HEK293 (cell line): ENCODE results near the gene MVK.

Experiments
- CTCF ChIA-PET: fragments of 350-600 bp; formaldehyde crosslinking; extraction: SDS; loops from one replicate; lab custom pipeline; 2021; ENCODE audit warnings: antibody characterized with exemption; lab: Yijun Ruan, JAX
- POLR2A ChIA-PET: fragments of 300-600 bp; formaldehyde crosslinking; extraction: SDS; loops from one replicate; lab custom pipeline; 2020; ENCODE audit warnings: antibody characterized with exemption, inconsistent platforms; lab: Yijun Ruan, JAX
- H3K27ac ChIP-seq: fragments of 200-500 bp; sonication (Bioruptor generic); 2 replicates; pipeline ENCODE4 v1.5.1; 2014; ENCODE audit warnings: low read depth, low read length, control low read depth, inconsistent platforms; ENCODE audit errors: extremely low read depth
- H3K36me3 ChIP-seq, 2 experiments: fragments of 200-500 bp in 1 of 2; sonication (Bioruptor generic) in 1 of 2; 1 replicate in 1 of 2; 2 replicates in 1 of 2; pipeline ENCODE4 v1.5.1; 2014 to 2017; ENCODE audit warnings: inconsistent platforms in 2 of 2, low read length in 2 of 2; ENCODE audit not compliant: control insufficient read depth in 2 of 2, insufficient read depth in 1 of 2
- H3K4me1 ChIP-seq: fragments of 200-500 bp; sonication (Bioruptor generic); 2 replicates; pipeline ENCODE4 v1.5.1; 2014; ENCODE audit warnings: mild to moderate bottlenecking, low read length, inconsistent platforms; ENCODE audit not compliant: control insufficient read depth, insufficient read depth
- H3K4me3 ChIP-seq: 2 replicates; pipeline ENCODE4 v1.5.1; 2011; ENCODE audit warnings: low read depth, mild to moderate bottlenecking, control low read depth, low read length, moderate library complexity
- H3K9me3 ChIP-seq: fragments of 200-500 bp; sonication (Bioruptor generic); 2 replicates; pipeline ENCODE4 v1.5.1; 2014; ENCODE audit warnings: low read depth, low read length, inconsistent platforms; ENCODE audit not compliant: control insufficient read depth, insufficient read depth
- EGR2 ChIP-seq: fragments of 450-650 bp; formaldehyde crosslinking; IDR thresholded peaks from 2 replicates; pipeline ENCODE4 v1.5.1; 2016; ENCODE audit warnings: low read depth, missing biosample characterization, missing genetic modification characterization
- HOXD13 ChIP-seq: sonication (generic); formaldehyde crosslinking; IDR thresholded peaks from 2 replicates; pipeline ENCODE4 v1.8.0; 2022; ENCODE audit warnings: missing genetic modification reagents, borderline replicate concordance
- PRDM1 ChIP-seq: fragments of 450-650 bp; formaldehyde crosslinking; IDR thresholded peaks from 2 replicates; pipeline ENCODE4; 2016; ENCODE audit warnings: missing biosample characterization, missing genetic modification characterization
- REPIN1 ChIP-seq: fragments of 450-650 bp; formaldehyde crosslinking; IDR thresholded peaks from 2 replicates; pipeline ENCODE4 v1.5.1; 2017; ENCODE audit warnings: missing biosample characterization, missing genetic modification characterization, low read depth
- SCRT2 ChIP-seq: fragments of 450-650 bp; formaldehyde crosslinking; IDR thresholded peaks from 2 replicates; pipeline ENCODE4 v1.5.1; 2016; ENCODE audit warnings: missing biosample characterization, missing genetic modification characterization
- SP3 ChIP-seq: fragments of 450-650 bp; formaldehyde crosslinking; IDR thresholded peaks from 2 replicates; pipeline ENCODE4 v1.5.1; 2016; ENCODE audit warnings: missing biosample characterization, missing genetic modification characterization
- ZBTB17 ChIP-seq: fragments of 450-650 bp; formaldehyde crosslinking; IDR thresholded peaks from 2 replicates; pipeline ENCODE4 v1.5.1; 2016; ENCODE audit warnings: missing biosample characterization, missing genetic modification characterization
- ZBTB21 ChIP-seq: fragments of 450-650 bp; formaldehyde crosslinking; IDR thresholded peaks from 2 replicates; pipeline ENCODE4 v1.5.1; 2017; ENCODE audit warnings: missing biosample characterization, missing genetic modification characterization
- ZFP41 ChIP-seq: fragments of 450-650 bp; formaldehyde crosslinking; IDR thresholded peaks from 2 replicates; pipeline ENCODE4 v1.5.1; 2016; ENCODE audit warnings: missing biosample characterization, missing genetic modification characterization, borderline replicate concordance
- ZNF121 ChIP-seq: fragments of 450-650 bp; formaldehyde crosslinking; IDR thresholded peaks from 2 replicates; pipeline ENCODE4 v1.5.1; 2016; ENCODE audit warnings: missing biosample characterization, missing genetic modification characterization
- ZNF146 ChIP-seq: fragments of 450-650 bp; formaldehyde crosslinking; IDR thresholded peaks from 2 replicates; pipeline ENCODE4 v1.5.1; 2016; ENCODE audit warnings: missing biosample characterization, missing genetic modification characterization
- ZNF157 ChIP-seq: fragments of 450-650 bp; formaldehyde crosslinking; IDR thresholded peaks from 2 replicates; pipeline ENCODE4 v1.5.1; 2016; ENCODE audit warnings: missing biosample characterization, missing genetic modification characterization
- ZNF23 ChIP-seq: fragments of 450-650 bp; formaldehyde crosslinking; IDR thresholded peaks from 2 replicates; pipeline ENCODE4 v1.5.1; 2016; ENCODE audit warnings: missing biosample characterization, missing genetic modification characterization, borderline replicate concordance
- ZNF24 ChIP-seq: fragments of 450-650 bp; formaldehyde crosslinking; IDR thresholded peaks from 2 replicates; pipeline ENCODE4 v1.5.1; 2016; ENCODE audit warnings: missing biosample characterization, missing genetic modification characterization
- ZNF274 ChIP-seq, 2 experiments: fragments of 200-500 bp in 1 of 2; fragments of 450-650 bp in 1 of 2; sonication (Bioruptor generic) in 1 of 2; formaldehyde crosslinking in 1 of 2; IDR thresholded peaks; 2 replicates each; pipeline versions ENCODE4 v1.5.1 to v1.6.1; 2014 to 2016; ENCODE audit warnings: borderline replicate concordance in 1 of 2, inconsistent platforms in 1 of 2, low read length in 1 of 2, missing biosample characterization in 1 of 2, missing genetic modification characterization in 1 of 2
- ZNF292 ChIP-seq: fragments of 450-650 bp; formaldehyde crosslinking; IDR thresholded peaks from 2 replicates; pipeline ENCODE4 v1.5.1; 2016; ENCODE audit warnings: low read depth, missing biosample characterization, missing genetic modification characterization, borderline replicate concordance
- ZNF335 ChIP-seq: fragments of 450-650 bp; formaldehyde crosslinking; conservative IDR thresholded peaks from 2 replicates; pipeline ENCODE4 v1.5.1; 2016; ENCODE audit warnings: missing biosample characterization, missing genetic modification characterization
- ZNF398 ChIP-seq: fragments of 450-650 bp; formaldehyde crosslinking; IDR thresholded peaks from 2 replicates; pipeline ENCODE4 v1.5.1; 2017; ENCODE audit warnings: missing biosample characterization, missing genetic modification characterization
- ZNF426 ChIP-seq: fragments of 450-650 bp; formaldehyde crosslinking; IDR thresholded peaks from 2 replicates; pipeline ENCODE4 v1.5.1; 2017; ENCODE audit warnings: missing biosample characterization, missing genetic modification characterization, mild to moderate bottlenecking, inconsistent platforms, moderate library complexity
- ZNF510 ChIP-seq: fragments of 450-650 bp; formaldehyde crosslinking; IDR thresholded peaks from 2 replicates; pipeline ENCODE4 v1.5.1; 2018; ENCODE audit warnings: mild to moderate bottlenecking, missing genetic modification characterization, missing biosample characterization; ENCODE audit not compliant: insufficient replicate concordance
- ZNF621 ChIP-seq: fragments of 450-650 bp; formaldehyde crosslinking; IDR thresholded peaks from 2 replicates; pipeline ENCODE4 v1.5.1; 2017; ENCODE audit warnings: missing biosample characterization, missing genetic modification characterization
- ZNF626 ChIP-seq: fragments of 450-650 bp; sonication (Bioruptor Pico); formaldehyde crosslinking; IDR thresholded peaks from 2 replicates; pipeline ENCODE4 v1.5.1; 2018; ENCODE audit warnings: missing biosample characterization, missing genetic modification characterization, inconsistent platforms
- ZNF670 ChIP-seq: fragments of 450-650 bp; formaldehyde crosslinking; IDR thresholded peaks from 2 replicates; pipeline ENCODE4 v1.5.1; 2016; ENCODE audit warnings: missing biosample characterization, missing genetic modification characterization, low read depth
- ZNF777 ChIP-seq: fragments of 450-650 bp; formaldehyde crosslinking; IDR thresholded peaks from 2 replicates; pipeline ENCODE4 v1.5.1; 2017; ENCODE audit warnings: missing biosample characterization, missing genetic modification characterization, borderline replicate concordance
- ZSCAN23 ChIP-seq: fragments of 450-650 bp; formaldehyde crosslinking; IDR thresholded peaks from 2 replicates; pipeline ENCODE4 v1.5.1; 2016; ENCODE audit warnings: missing biosample characterization, missing genetic modification characterization
- ZSCAN4 ChIP-seq: fragments of 450-650 bp; formaldehyde crosslinking; IDR thresholded peaks from 2 replicates; pipeline ENCODE4 v1.5.1; 2017; ENCODE audit warnings: missing biosample characterization, missing genetic modification characterization
- ZSCAN5A ChIP-seq: fragments of 450-650 bp; formaldehyde crosslinking; IDR thresholded peaks from 2 replicates; pipeline ENCODE4 v1.5.1; 2016; ENCODE audit warnings: missing biosample characterization, missing genetic modification characterization

Gene MVK

GRCh38 chr12:109630107-109630506 lies 56.5 kb downstream of the MVK start:
- POLR2A ChIA-PET: interaction anchor here (0.5 to 0.7 kb wide), 2 partner anchors 82 to 513 kb away, joined by 3 to 4 read pairs; no protein-coding TSS in a partner anchor
- H3K4me1 ChIP-seq: no peaks in the 10 kb centered on the region
- no peak overlapping the region for H3K27ac ChIP-seq
- H3K9me3 ChIP-seq: no peaks in the 10 kb centered on the region
- no peak overlapping the region for H3K4me3 ChIP-seq
- H3K36me3 ChIP-seq: no peaks in the 10 kb centered on the region
- CTCF ChIA-PET: interaction anchor here (0.6 to 1.1 kb wide), 4 partner anchors 32 to 1767 kb away, joined by 3 to 4 read pairs (median 3); no protein-coding TSS in a partner anchor
- TF ChIP-seq ZNF510 (tag by site-specific recombination): no peak
- TF ChIP-seq ZSCAN4: peak; percentile 46
- TF ChIP-seq ZNF335: no peak
- TF ChIP-seq ZBTB21 (tag by site-specific recombination): no peak
- peak; percentile 95 for TF ChIP-seq ZNF146 (tag by site-specific recombination)
- TF ChIP-seq ZNF292 (tag by site-specific recombination): no peak
- TF ChIP-seq ZNF670 (tag by site-specific recombination): no peak
- no peak for TF ChIP-seq ZNF121 (tag by site-specific recombination)
- no peak for TF ChIP-seq SP3 (tag by site-specific recombination)

GRCh38 chr12:109630815-109631214 lies 57.2 kb downstream of the MVK start:
- H3K36me3 ChIP-seq: no peaks in the 10 kb centered on the region
- no peaks in the 10 kb centered on the region for H3K9me3 ChIP-seq
- POLR2A ChIA-PET: interaction anchor here (0.5 kb wide), 1 partner anchor 513 kb away, joined by 4 read pairs; no protein-coding TSS in a partner anchor
- H3K27ac ChIP-seq: no peak overlapping the region
- H3K4me1 ChIP-seq: no peaks in the 10 kb centered on the region
- TF ChIP-seq ZSCAN23 (tag by site-specific recombination) (no peak), EGR2 (no peak), ZNF426 (tag by site-specific recombination) (no peak), ZNF398 (tag by site-specific recombination) (no peak)
- H3K4me3 ChIP-seq: no peak overlapping the region
- CTCF ChIA-PET: interaction anchor here (0.6 to 1.1 kb wide), 2 partner anchors 33 to 1766 kb away, joined by 3 to 4 read pairs; no protein-coding TSS in a partner anchor

GRCh38 chr12:109631302-109631701 lies 57.7 kb downstream of the MVK start:
- H3K36me3 ChIP-seq: no peaks in the 10 kb centered on the region
- H3K9me3 ChIP-seq: no peaks in the 10 kb centered on the region
- CTCF ChIA-PET: no interaction called here
- POLR2A ChIA-PET: no interaction called here
- no peak overlapping the region for H3K27ac ChIP-seq
- H3K4me1 ChIP-seq: no peaks in the 10 kb centered on the region
- H3K4me3 ChIP-seq: no peak overlapping the region
- TF ChIP-seq ZSCAN5A (tag by site-specific recombination) (no peak), HOXD13 (no peak), ZNF23 (tag by site-specific recombination) (no peak), ZNF274 (IDR thresholded peaks at IDR 0.05; ENCODE audit: low read length) (no peak), ZNF274 (tag by site-specific recombination; IDR thresholded peaks at IDR 0.05; ENCODE audit: borderline replicate concordance) (no peak), ZNF157 (no peak), REPIN1 (tag by site-specific recombination) (no peak), ZNF621 (tag by site-specific recombination) (no peak), ZNF24 (tag by site-specific recombination) (no peak), ZNF777 (tag by site-specific recombination) (no peak), SP3 (tag by site-specific recombination) (no peak), ZFP41 (no peak), ZBTB17 (tag by site-specific recombination) (no peak), SCRT2 (tag by site-specific recombination) (no peak), ZNF626 (tag by site-specific recombination) (no peak), PRDM1 (tag by site-specific recombination) (no peak)
